PFSK-1 (cell line): ENCODE results near the gene SPIRE2.

Source experiments
- POLR2AphosphoS5 ChIP-seq: IDR thresholded peaks from 2 replicates; pipeline ENCODE4 v1.6.1; 2012; ENCODE audit warnings: low read depth, mild to moderate bottlenecking, control low read depth, low read length, moderate library complexity
- REST ChIP-seq, 2 experiments: IDR thresholded peaks; 2 replicates each; pipeline versions ENCODE4 v1.6.1 to v1.8.0; 2011 to 2012; ENCODE audit warnings: low read depth in 2 of 2, low read length in 2 of 2, control low read depth in 1 of 2, inconsistent platforms in 1 of 2, mild to moderate bottlenecking in 1 of 2, moderate library complexity in 1 of 2; ENCODE audit not compliant: insufficient read depth in 1 of 2
- SIN3A ChIP-seq: IDR thresholded peaks from 2 replicates; pipeline ENCODE4 v1.6.1; 2012; ENCODE audit warnings: mild to moderate bottlenecking, low read length, moderate library complexity, borderline replicate concordance; ENCODE audit not compliant: insufficient read depth
- TAF1 ChIP-seq: IDR thresholded peaks from 2 replicates; pipeline ENCODE4 v1.6.1; 2012; ENCODE audit warnings: low read length, control low read depth, borderline replicate concordance; ENCODE audit not compliant: insufficient read depth

GRCh38 chr16:89893642-89894548 is 65.6 kb downstream of the SPIRE2 start:
- TF ChIP-seq POLR2AphosphoS5 (no peak), TAF1 (no peak), SIN3A (no peak), REST (IDR thresholded peaks at IDR 0.05; ENCODE audit: insufficient read depth in 1 of 2, low read depth in 2 of 2, low read length in 2 of 2) (no peak)
